ENCODE data around the gene NAPA.
A peak's percentile ranks its signal among the peaks of the same experiment; 100 is the strongest.

NAPA gene

GRCh38 chr19:47514869-47515588, at the start of gene NAPA:
NAPA (minus strand) TSS chr19:47515063; CDS start chr19:47514940, 123 bp downstream.
- peaks cover 33% of the 10 kb centered on the region for H4K20me1 ChIP-seq (ENCODE audit: insufficient read depth, low read length, poor library complexity, severe bottlenecking)
- peaks cover 48% of the 10 kb centered on the region for H3K79me2 ChIP-seq (ENCODE audit: insufficient read depth, low read length)
- no peaks in the 10 kb centered on the region for H3K9me3 ChIP-seq (ENCODE audit: insufficient read depth, low read depth, low read length)
- H3F3A ChIP-seq (ENCODE audit: low read depth): no peaks in the 10 kb centered on the region
- no peaks in the 10 kb centered on the region for H3K9me2 ChIP-seq (replicated peaks; ENCODE audit: low read depth, low read length)
- no peaks in the 10 kb centered on the region for H3K27me3 ChIP-seq (ENCODE audit: insufficient read depth, low read length, poor library complexity, severe bottlenecking)
- peak within 1 kb of the TSS; percentile 98 for H3K4me3 ChIP-seq (ENCODE audit: low read length, poor library complexity, severe bottlenecking)
- no peak for TF ChIP-seq EZH2phosphoT487 (IDR thresholded peaks at IDR 0.05; ENCODE audit: borderline replicate concordance)
- no peak for TF ChIP-seq CTCF (conservative IDR thresholded peaks at IDR 0.05; ENCODE audit: low read length)
- peaks cover 55% of the 10 kb centered on the region for H3K4me1 ChIP-seq (ENCODE audit: insufficient read depth, low read length, poor library complexity, severe bottlenecking)
- H3K9ac ChIP-seq (ENCODE audit: low read depth, low read length, poor library complexity, severe bottlenecking): peak within 1 kb of the TSS; percentile 95
- peak within 1 kb of the TSS; percentile 99 for H3K4me2 ChIP-seq (ENCODE audit: low read depth, low read length, poor library complexity, severe bottlenecking)
- peak within 1 kb of the TSS; percentile 84 for H2AFZ ChIP-seq (ENCODE audit: low read length)
- no peaks in the 10 kb centered on the region for H3K36me3 ChIP-seq (ENCODE audit: insufficient read depth, low read length)

GRCh38 chr19:47564081-47564480, 49.2 kb upstream of the NAPA start:
- Histone ChIP-seq H2AFZ (ENCODE audit: low read length) (no peak overlapping the region), H3K36me3 (ENCODE audit: insufficient read depth, low read length) (no peaks in the 10 kb centered on the region), H3K4me3 (ENCODE audit: low read length, poor library complexity, severe bottlenecking) (no peak overlapping the region), H3K9me3 (ENCODE audit: insufficient read depth, low read depth, low read length) (no peaks in the 10 kb centered on the region), H3K4me2 (ENCODE audit: low read depth, low read length, poor library complexity, severe bottlenecking) (no peak overlapping the region), H3K9ac (ENCODE audit: low read depth, low read length, poor library complexity, severe bottlenecking) (no peak overlapping the region), H3F3A (ENCODE audit: low read depth) (no peaks in the 10 kb centered on the region), H4K20me1 (ENCODE audit: insufficient read depth, low read length, poor library complexity, severe bottlenecking) (no peaks in the 10 kb centered on the region), H3K79me2 (ENCODE audit: insufficient read depth, low read length) (no peaks in the 10 kb centered on the region), H3K9me2 (replicated peaks; ENCODE audit: low read depth, low read length) (no peaks in the 10 kb centered on the region), H3K27me3 (ENCODE audit: insufficient read depth, low read length, poor library complexity, severe bottlenecking) (no peaks in the 10 kb centered on the region), H3K4me1 (ENCODE audit: insufficient read depth, low read length, poor library complexity, severe bottlenecking) (no peaks in the 10 kb centered on the region)
- TF ChIP-seq CTCF (conservative IDR thresholded peaks at IDR 0.05; ENCODE audit: low read length): no peak

GRCh38 chr19:47561440-47562057, 46.7 kb upstream of the NAPA start:
- no peaks in the 10 kb centered on the region for H3K27me3 ChIP-seq (ENCODE audit: insufficient read depth, low read length, poor library complexity, severe bottlenecking)
- no peaks in the 10 kb centered on the region for H3K9me2 ChIP-seq (replicated peaks; ENCODE audit: low read depth, low read length)
- H3K36me3 ChIP-seq (ENCODE audit: insufficient read depth, low read length): no peaks in the 10 kb centered on the region
- H3K4me1 ChIP-seq (ENCODE audit: insufficient read depth, low read length, poor library complexity, severe bottlenecking): no peaks in the 10 kb centered on the region
- H3K4me2 ChIP-seq (ENCODE audit: low read depth, low read length, poor library complexity, severe bottlenecking): no peak overlapping the region
- no peaks in the 10 kb centered on the region for H3K79me2 ChIP-seq (ENCODE audit: insufficient read depth, low read length)
- no peak overlapping the region for H2AFZ ChIP-seq (ENCODE audit: low read length)
- no peaks in the 10 kb centered on the region for H3K9me3 ChIP-seq (ENCODE audit: insufficient read depth, low read depth, low read length)
- H3K9ac ChIP-seq (ENCODE audit: low read depth, low read length, poor library complexity, severe bottlenecking): no peak overlapping the region
- no peak overlapping the region for H3K4me3 ChIP-seq (ENCODE audit: low read length, poor library complexity, severe bottlenecking)
- H3F3A ChIP-seq (ENCODE audit: low read depth): no peaks in the 10 kb centered on the region
- TF ChIP-seq CTCF (conservative IDR thresholded peaks at IDR 0.05; ENCODE audit: low read length) (no peak), EZH2phosphoT487 (IDR thresholded peaks at IDR 0.05; ENCODE audit: borderline replicate concordance) (no peak)
- no peaks in the 10 kb centered on the region for H4K20me1 ChIP-seq (ENCODE audit: insufficient read depth, low read length, poor library complexity, severe bottlenecking)

Data from Loucy (cell line).